Chondrocyte (in vitro differentiated cells): ENCODE results near the gene AARS1. TPM values are rescaled to one million over a fixed set of nuclear protein-coding genes. Genes with fewer than 3 reads are reported as not detected.
"Not testable (repeated sequence)": the region's sequence is repeated elsewhere in the genome, so short reads cannot be mapped to it uniquely, and the experiment has no call there.

Source experiments
- DNase-seq: peaks from one replicate; pipeline ENCODE4 v3.0.0; 2021; ENCODE audit warnings: mixed read lengths, low spot score
- H3K27ac Mint-ChIP-seq: one replicate; pipeline ENCODE4 v1.8.0; 2021; ENCODE audit warnings: mild to moderate bottlenecking, moderate library complexity, mixed read lengths; ENCODE audit not compliant: unreplicated experiment
- H3K27me3 Mint-ChIP-seq: 2 replicates; pipeline ENCODE4 v1.8.0; 2021; ENCODE audit warnings: low read depth, mixed read lengths
- H3K36me3 Mint-ChIP-seq: 2 replicates; pipeline ENCODE4 v1.8.0; 2021; ENCODE audit warnings: low read depth, mixed read lengths
- H3K4me1 Mint-ChIP-seq: 2 replicates; pipeline ENCODE4 v1.8.0; 2021; ENCODE audit warnings: low read depth, mild to moderate bottlenecking, mixed read lengths
- H3K4me3 Mint-ChIP-seq: one replicate; pipeline ENCODE4 v1.8.0; 2021; ENCODE audit warnings: mild to moderate bottlenecking, moderate library complexity, mixed read lengths; ENCODE audit not compliant: unreplicated experiment
- H3K9me3 Mint-ChIP-seq: 2 replicates; pipeline ENCODE4 v1.8.0; 2021; ENCODE audit warnings: low read depth, mixed read lengths
- total RNA-seq: library from RNA; stranded (reverse); gene quantifications from 3 replicates; pipeline ENCODE4 v1.2.1, GENCODE V29; 2021
- TF ChIP-seq, protein P1 (sequence below): fragments of 200-600 bp; sonication (generic); IDR thresholded peaks from 2 replicates; pipeline ENCODE4 v1.5.0; 2021; ENCODE audit warnings: antibody characterized with exemption, mild to moderate bottlenecking, moderate library complexity

Gene AARS1
- total RNA-seq, 1 donor from 2014 or later, result 243 TPM

DNA sequence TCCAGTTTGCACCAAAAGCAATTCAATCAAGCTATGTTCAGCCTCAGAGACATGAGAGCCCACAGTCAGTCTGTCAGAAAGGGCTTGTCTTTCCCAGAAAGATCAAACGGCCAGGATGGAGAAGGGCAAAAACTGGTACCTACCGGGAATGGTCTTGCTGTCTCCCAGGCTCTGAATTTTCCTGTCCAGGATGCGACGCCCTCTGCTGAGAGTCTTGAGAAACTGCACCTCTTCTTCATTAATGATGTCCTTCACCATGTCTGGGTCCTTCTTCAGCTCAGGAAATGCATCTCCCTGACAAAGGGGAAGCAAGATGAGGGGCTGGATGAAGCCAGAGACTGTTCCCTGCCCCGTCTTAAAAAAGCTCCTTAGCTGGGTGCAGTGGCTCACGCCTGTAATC lies 21.8 kb downstream of the AARS1 start:
- peak; percentile 27 for DNase-seq
- Mint-ChIP-seq H3K4me1 (no peaks in the 10 kb centered on the region), H3K36me3 (peaks cover 45% of the 10 kb centered on the region), H3K27ac (peak overlapping the region; percentile 51), H3K27me3 (no peaks in the 10 kb centered on the region), H3K9me3 (no peaks in the 10 kb centered on the region), H3K4me3 (no peak overlapping the region)
- TF ChIP-seq, protein P1, sequence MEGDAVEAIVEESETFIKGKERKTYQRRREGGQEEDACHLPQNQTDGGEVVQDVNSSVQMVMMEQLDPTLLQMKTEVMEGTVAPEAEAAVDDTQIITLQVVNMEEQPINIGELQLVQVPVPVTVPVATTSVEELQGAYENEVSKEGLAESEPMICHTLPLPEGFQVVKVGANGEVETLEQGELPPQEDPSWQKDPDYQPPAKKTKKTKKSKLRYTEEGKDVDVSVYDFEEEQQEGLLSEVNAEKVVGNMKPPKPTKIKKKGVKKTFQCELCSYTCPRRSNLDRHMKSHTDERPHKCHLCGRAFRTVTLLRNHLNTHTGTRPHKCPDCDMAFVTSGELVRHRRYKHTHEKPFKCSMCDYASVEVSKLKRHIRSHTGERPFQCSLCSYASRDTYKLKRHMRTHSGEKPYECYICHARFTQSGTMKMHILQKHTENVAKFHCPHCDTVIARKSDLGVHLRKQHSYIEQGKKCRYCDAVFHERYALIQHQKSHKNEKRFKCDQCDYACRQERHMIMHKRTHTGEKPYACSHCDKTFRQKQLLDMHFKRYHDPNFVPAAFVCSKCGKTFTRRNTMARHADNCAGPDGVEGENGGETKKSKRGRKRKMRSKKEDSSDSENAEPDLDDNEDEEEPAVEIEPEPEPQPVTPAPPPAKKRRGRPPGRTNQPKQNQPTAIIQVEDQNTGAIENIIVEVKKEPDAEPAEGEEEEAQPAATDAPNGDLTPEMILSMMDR, result peak; percentile 78

DNA sequence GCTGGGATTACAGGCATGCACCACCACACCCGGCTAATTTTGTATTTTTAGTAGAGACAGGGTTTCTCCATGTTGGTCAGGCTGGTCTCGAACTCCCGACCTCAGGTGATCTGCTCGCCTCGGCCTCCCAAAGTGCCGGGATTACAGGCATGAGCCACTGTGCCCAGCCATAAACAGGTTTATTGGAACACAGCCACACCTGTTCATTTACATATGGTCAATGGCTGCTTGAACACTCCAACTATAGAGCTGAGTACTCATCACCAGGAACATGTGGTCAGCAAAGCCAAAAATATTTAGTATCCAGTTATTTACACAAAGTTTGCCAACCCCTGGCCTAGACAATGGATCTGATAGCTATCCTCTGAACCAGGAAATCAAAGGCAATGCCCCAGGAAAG lies 29.4 kb downstream of the AARS1 start:
- H3K27ac Mint-ChIP-seq, H3K9me3 Mint-ChIP-seq, DNase-seq, H3K4me1 Mint-ChIP-seq, H3K27me3 Mint-ChIP-seq, H3K4me3 Mint-ChIP-seq: not testable (repeated sequence)
- peaks cover 47% of the 10 kb centered on the region for H3K36me3 Mint-ChIP-seq

DNA sequence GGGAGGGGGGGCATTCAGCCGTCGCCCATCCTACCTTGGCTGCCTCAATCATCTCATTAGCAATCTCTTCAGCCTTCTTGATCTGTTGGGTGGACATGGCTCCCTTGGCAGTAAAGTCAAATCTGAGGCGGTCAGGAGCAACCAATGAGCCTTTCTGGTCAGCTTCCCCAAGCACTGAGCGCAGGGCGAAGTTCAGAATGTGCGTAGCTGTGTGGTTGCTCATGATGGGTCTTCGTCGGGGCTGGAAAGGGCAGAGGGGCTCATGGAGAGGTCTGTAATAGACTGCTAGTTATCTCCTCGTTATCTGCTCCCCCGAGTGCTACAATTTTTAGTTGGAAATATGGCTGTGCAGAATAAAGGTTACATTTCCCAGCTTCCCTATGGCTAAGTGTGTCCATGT lies 30.4 kb downstream of the AARS1 start:
- Mint-ChIP-seq H3K4me1 (peaks cover under 1% of the 10 kb centered on the region), H3K4me3 (no peak overlapping the region), H3K9me3 (no peaks in the 10 kb centered on the region), H3K27ac (no peak overlapping the region), H3K27me3 (no peaks in the 10 kb centered on the region), H3K36me3 (peaks cover 46% of the 10 kb centered on the region)
- TF ChIP-seq, protein P1, result no peak
- peak; percentile 56 for DNase-seq

DNA sequence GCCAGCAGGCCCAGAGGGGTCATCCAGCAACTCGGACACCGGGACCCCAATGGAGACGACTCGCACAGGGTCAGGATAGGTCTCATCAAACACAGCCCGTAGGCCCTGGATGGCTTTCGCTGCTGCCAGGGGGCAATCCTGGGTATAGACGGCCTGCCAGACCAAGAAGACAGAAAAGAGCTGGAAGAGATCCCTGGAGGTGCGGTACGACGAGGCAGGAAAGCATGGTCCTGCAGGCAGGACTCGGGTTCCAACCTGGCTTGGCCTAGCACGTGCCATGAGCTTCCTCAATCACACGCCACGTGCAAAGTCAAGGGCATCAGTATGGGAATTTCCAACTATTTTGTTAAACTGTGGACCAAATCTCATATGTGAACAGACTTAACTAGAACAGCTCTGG lies 31.2 kb downstream of the AARS1 start:
- Mint-ChIP-seq H3K4me3 (no peak overlapping the region), H3K9me3 (no peaks in the 10 kb centered on the region), H3K27me3 (no peaks in the 10 kb centered on the region), H3K36me3 (peaks cover 48% of the 10 kb centered on the region), H3K27ac (peak overlapping the region; percentile 24), H3K4me1 (peaks cover 6% of the 10 kb centered on the region)
- TF ChIP-seq, protein P1, result no peak
- DNase-seq, result peak; percentile 71

DNA sequence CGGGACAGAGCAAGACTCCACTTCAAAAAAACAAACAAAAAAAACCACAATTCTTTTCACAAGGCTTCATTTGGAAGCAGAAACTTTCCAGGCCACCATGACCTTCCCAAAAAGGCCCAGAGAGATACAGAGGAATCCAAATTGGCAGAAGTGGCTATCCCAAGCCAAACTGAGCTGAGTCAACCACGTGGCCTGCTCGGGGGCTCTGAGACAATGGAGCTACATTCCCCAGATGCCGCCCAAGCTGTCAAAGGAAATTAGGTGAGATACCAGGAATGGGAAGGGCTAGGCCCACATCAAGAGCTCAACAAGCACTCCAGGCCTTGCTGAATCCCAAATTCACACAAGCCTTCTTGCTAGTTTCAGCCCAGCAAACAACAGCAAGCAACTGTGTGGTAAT lies 31.9 kb downstream of the AARS1 start:
- no peak overlapping the region for H3K4me3 Mint-ChIP-seq
- H3K27ac Mint-ChIP-seq, result peak overlapping the region; percentile 27
- H3K4me1 Mint-ChIP-seq, result peaks cover 10% of the 10 kb centered on the region
- H3K36me3 Mint-ChIP-seq, result peaks cover 49% of the 10 kb centered on the region
- H3K9me3 Mint-ChIP-seq, result no peaks in the 10 kb centered on the region
- no peaks in the 10 kb centered on the region for H3K27me3 Mint-ChIP-seq
- TF ChIP-seq, protein P1, result no peak
- DNase-seq, result no peak

DNA sequence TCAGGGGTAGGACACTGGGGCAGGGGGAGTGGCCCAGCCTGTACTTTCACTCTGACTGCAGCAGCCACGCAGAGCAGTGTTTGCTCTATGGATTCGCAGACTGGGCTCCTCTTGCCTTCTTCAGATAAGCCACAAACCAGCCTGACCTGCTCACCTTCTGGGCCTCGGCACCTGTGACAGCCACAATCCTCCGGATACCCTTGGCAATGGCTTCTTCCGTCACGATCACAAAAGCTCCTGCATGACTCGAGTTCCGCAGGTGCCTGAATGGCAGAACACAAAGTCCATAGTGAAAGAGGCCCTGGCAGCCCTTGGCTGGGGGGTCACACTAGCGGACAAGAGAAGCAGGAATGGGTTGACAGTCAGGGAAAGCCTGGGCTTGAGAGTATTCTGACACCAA lies 33.7 kb downstream of the AARS1 start:
- DNase-seq, result peak; percentile 63
- Mint-ChIP-seq H3K27ac (no peak overlapping the region), H3K4me3 (no peak overlapping the region), H3K4me1 (peaks cover 18% of the 10 kb centered on the region), H3K36me3 (peaks cover 46% of the 10 kb centered on the region), H3K9me3 (no peaks in the 10 kb centered on the region), H3K27me3 (no peaks in the 10 kb centered on the region)
- TF ChIP-seq, protein P1, result no peak
